SK-N-SH treated with all-trans-retinoic acid at 6 μM for 48 hours (cell line): ENCODE data around the gene PRKCZ.

Source experiments
- ARNTL ChIP-seq: fragments of 450-650 bp; formaldehyde crosslinking; IDR thresholded peaks from 2 replicates; pipeline ENCODE4 v1.5.0; 2020; ENCODE audit warnings: low read depth, mild to moderate bottlenecking, moderate library complexity, borderline replicate concordance
- CREB5 ChIP-seq: fragments of 250-450 bp; sonication (Bioruptor Pico); IDR thresholded peaks from 2 replicates; pipeline ENCODE4 v1.5.1; 2020; ENCODE audit warnings: low read depth, mild to moderate bottlenecking, moderate library complexity
- CSDC2 ChIP-seq: fragments of 250-450 bp; sonication (Bioruptor Pico); IDR thresholded peaks from 2 replicates; pipeline ENCODE4 v1.5.0; 2020; ENCODE audit warnings: mild to moderate bottlenecking, moderate library complexity
- GLIS3 ChIP-seq: fragments of 250-450 bp; sonication (Bioruptor Pico); IDR thresholded peaks from 2 replicates; pipeline ENCODE4 v1.5.0; 2020; ENCODE audit warnings: mild to moderate bottlenecking, moderate library complexity
- ISL1 ChIP-seq: fragments of 250-450 bp; sonication (Bioruptor Pico); IDR thresholded peaks from 2 replicates; pipeline ENCODE4 v2.1.2; 2022; ENCODE audit warnings: mild to moderate bottlenecking, moderate library complexity
- OSR1 ChIP-seq: fragments of 250-450 bp; sonication (Bioruptor Pico); IDR thresholded peaks from 2 replicates; pipeline ENCODE4 v1.8.0; 2022; ENCODE audit warnings: moderate library complexity, mild to moderate bottlenecking, inconsistent platforms
- RARB ChIP-seq: fragments of 250-450 bp; sonication (Bioruptor Pico); IDR thresholded peaks from 2 replicates; pipeline ENCODE4 v1.8.0; 2021; ENCODE audit warnings: mild to moderate bottlenecking, moderate library complexity
- TSHZ2 ChIP-seq: fragments of 250-450 bp; sonication (Bioruptor Pico); IDR thresholded peaks from 2 replicates; pipeline ENCODE4 v1.5.0; 2020; ENCODE audit warnings: mild to moderate bottlenecking, moderate library complexity
- ZC3H10 ChIP-seq: fragments of 250-450 bp; sonication (Bioruptor Pico); IDR thresholded peaks from 2 replicates; pipeline ENCODE4 v1.5.1; 2021; ENCODE audit warnings: mild to moderate bottlenecking, moderate library complexity
- ZFP3 ChIP-seq: fragments of 250-450 bp; sonication (Bioruptor Pico); IDR thresholded peaks from 2 replicates; pipeline ENCODE4 v1.5.0; 2020; ENCODE audit warnings: mild to moderate bottlenecking, moderate library complexity
- ZFP30 ChIP-seq: fragments of 450-650 bp; formaldehyde crosslinking; IDR thresholded peaks from 2 replicates; pipeline ENCODE4 v1.5.0; 2022; ENCODE audit warnings: mild to moderate bottlenecking, moderate library complexity
- ZNF565 ChIP-seq: fragments of 450-650 bp; formaldehyde crosslinking; conservative IDR thresholded peaks from 2 replicates; pipeline ENCODE4 v1.5.0; 2020; ENCODE audit warnings: low read depth, mild to moderate bottlenecking, moderate library complexity
- ZNF70 ChIP-seq: fragments of 450-650 bp; formaldehyde crosslinking; IDR thresholded peaks from 2 replicates; pipeline ENCODE4 v1.5.0; 2020; ENCODE audit warnings: mild to moderate bottlenecking, moderate library complexity

- no peak for TF ChIP-seq ZNF565 (CRISPR knock-in tag)
- TF ChIP-seq OSR1 (CRISPR knock-in tag): no peak
- no peak for TF ChIP-seq ISL1
- TF ChIP-seq CREB5 (CRISPR knock-in tag): no peak
- TF ChIP-seq ZFP3 (CRISPR knock-in tag): no peak
- TF ChIP-seq TSHZ2 (CRISPR knock-in tag): no peak
- TF ChIP-seq ZFP30 (CRISPR knock-in tag): no peak
- TF ChIP-seq GLIS3 (CRISPR knock-in tag): no peak
- TF ChIP-seq ARNTL (CRISPR knock-in tag): no peak
- TF ChIP-seq CSDC2 (CRISPR knock-in tag): no peak
- TF ChIP-seq ZC3H10 (CRISPR knock-in tag): no peak
- no peak for TF ChIP-seq ZNF70
- TF ChIP-seq RARB (CRISPR knock-in tag): no peak
Measured at GRCh38 chr1:2204415-2205190, 154.4 kb downstream of the PRKCZ start.
